Ascending aorta (tissue), 2 donors: Measurements from ENCODE around the gene NUCB1. TPM values are rescaled to one million over a fixed set of nuclear protein-coding genes. Genes with fewer than 3 reads are reported as not detected.

Source experiments
- DNase-seq, 2 donors: peaks; one replicate each; pipeline ENCODE4 v3.0.0-alpha.2; 2019; ENCODE audit warnings: low spot score in 2 of 2
- H3K27ac ChIP-seq, 2 donors: fragments of 200-600 bp; sonication (generic); one replicate each; pipeline ENCODE4 v1.5.1; 2016 to 2017; ENCODE audit warnings: mild to moderate bottlenecking in 1 of 2
- H3K27me3 ChIP-seq: fragments of 200-600 bp; sonication (generic); one replicate; pipeline ENCODE4 v1.5.1; 2017
- H3K36me3 ChIP-seq, 2 donors: fragments of 200-600 bp; sonication (generic); one replicate each; pipeline ENCODE4 v1.5.1; 2016
- H3K4me1 ChIP-seq, 2 donors: fragments of 200-600 bp; sonication (generic); one replicate each; pipeline ENCODE4 v1.5.1; 2016 to 2017; ENCODE audit warnings: mild to moderate bottlenecking in 1 of 2
- H3K4me3 ChIP-seq, 2 donors: fragments of 200-600 bp; sonication (generic); one replicate each; pipeline ENCODE4 v1.5.1; 2016 to 2017; ENCODE audit warnings: mild to moderate bottlenecking in 1 of 2
- H3K9me3 ChIP-seq, 2 donors: fragments of 200-600 bp; sonication (generic); one replicate each; pipeline ENCODE4 v1.5.1; 2016
- CTCF ChIP-seq, 3 experiments: fragments of 200-600 bp in 2 of 3; fragments of 450-650 bp in 1 of 3; sonication (generic) in 2 of 3; IDR thresholded peaks; one replicate each; pipeline ENCODE4 v1.5.1; 2016 to 2019; ENCODE audit warnings: antibody characterized with exemption in 3 of 3, mild to moderate bottlenecking in 1 of 3, moderate library complexity in 1 of 3
- intact Hi-C: fragments of 100-400 bp; cut with DNase I; formaldehyde crosslinking; loops from one replicate; pipeline ENCODE4 v1.15.1; 2023
- total RNA-seq: library from RNA; depleted of rRNA; stranded (reverse); fragments of >200 nt; gene quantifications from one replicate; pipeline ENCODE4 v1.1.0, GENCODE V29; 2016

Gene NUCB1
- 505 TPM for total RNA-seq

GRCh38 chr19:48899781-48900476, at the start of gene NUCB1:
Gene NUCB1 (plus strand): TSS chr19:48900312. CDS start chr19:48900797, 485 bp downstream.
- Histone ChIP-seq H3K4me1 (peaks cover 6 to 28% of the 10 kb centered on the region in 2 donors), H3K36me3 (peaks cover 10 to 16% of the 10 kb centered on the region in 2 donors), H3K4me3 (peak within 1 kb of the TSS; percentile 75 to 91), H3K9me3 (no peaks in the 10 kb centered on the region), H3K27ac (peak within 1 kb of the TSS; percentile 94 to 96), H3K27me3 (no peaks in the 10 kb centered on the region)
- intact Hi-C loops = loop anchor here (1.0 kb wide), 5 partner anchors 22 to 93 kb away; partner anchors contain the start of genes BAX, FTL, GYS1 and PPP1R15A
- TF ChIP-seq CTCF (IDR thresholded peaks at IDR 0.05) = peak; percentile 14 to 50 (median 31)
- DNase-seq = peak; percentile 98 to 100

GRCh38 chr19:48852292-48852691, 47.8 kb upstream of the NUCB1 start:
- Histone ChIP-seq H3K4me3 (no peak overlapping the region), H3K27me3 (no peaks in the 10 kb centered on the region), H3K36me3 (peaks cover 5 to 6% of the 10 kb centered on the region in 2 donors), H3K9me3 (no peaks in the 10 kb centered on the region), H3K27ac (no peak overlapping the region), H3K4me1 (no peaks in the 10 kb centered on the region)
- no peak for TF ChIP-seq CTCF (IDR thresholded peaks at IDR 0.05)
- intact Hi-C loops = no loop called here
- no peak for DNase-seq

GRCh38 chr19:48853483-48853882, 46.6 kb upstream of the NUCB1 start:
- Histone ChIP-seq H3K36me3 (no peaks in the 10 kb centered on the region), H3K27me3 (no peaks in the 10 kb centered on the region), H3K27ac (no peak overlapping the region), H3K4me1 (no peaks in the 10 kb centered on the region), H3K4me3 (no peak overlapping the region), H3K9me3 (no peaks in the 10 kb centered on the region)
- no peak for DNase-seq
- intact Hi-C loops = no loop called here
- no peak for TF ChIP-seq CTCF (IDR thresholded peaks at IDR 0.05)

- no peak overlapping the region for H3K27ac ChIP-seq
- no peaks in the 10 kb centered on the region for H3K4me1 ChIP-seq
- no peaks in the 10 kb centered on the region for H3K36me3 ChIP-seq
- H3K27me3 ChIP-seq = no peaks in the 10 kb centered on the region
- DNase-seq = no peak
- no peak for TF ChIP-seq CTCF (IDR thresholded peaks at IDR 0.05)
- H3K9me3 ChIP-seq = no peaks in the 10 kb centered on the region
- H3K4me3 ChIP-seq = no peak overlapping the region
- intact Hi-C loops = no loop called here
Observed at GRCh38 chr19:48854103-48854502, 46.0 kb upstream of the NUCB1 start.

GRCh38 chr19:48856921-48857320, 43.2 kb upstream of the NUCB1 start:
- no peaks in the 10 kb centered on the region for H3K36me3 ChIP-seq
- no peak for DNase-seq
- no peaks in the 10 kb centered on the region for H3K9me3 ChIP-seq
- no peak overlapping the region for H3K4me3 ChIP-seq
- no peak for TF ChIP-seq CTCF (IDR thresholded peaks at IDR 0.05)
- intact Hi-C loops = no loop called here
- H3K27me3 ChIP-seq = no peaks in the 10 kb centered on the region
- no peaks in the 10 kb centered on the region for H3K4me1 ChIP-seq
- no peak overlapping the region for H3K27ac ChIP-seq
